HepG2 (cell line): ENCODE measurements around the gene CDC6. TPM values are rescaled to one million over a fixed set of nuclear protein-coding genes. Genes with fewer than 3 reads are reported as not detected.

Experiments
- ATAC-seq: fragments of 200-7000 bp; cut with Tn5 transposase; 3 replicates; pipeline ENCODE4 v1.9.1; 2020; ENCODE audit warnings: mild to moderate bottlenecking, moderate library complexity
- BruUV-seq: library from RNA; stranded (reverse); fragments of 400-500 nt; replicated peaks from 2 replicates; lab custom pipeline; 2021; lab: Mats Ljungman, UMichigan
- CTCF ChIA-PET: fragments of 300-600 bp; formaldehyde crosslinking; extraction: SDS; loops from one replicate; lab custom pipeline; 2021; ENCODE audit warnings: low total read pairs, inconsistent platforms, low intra/inter-chr PET ratio; lab: Yijun Ruan, JAX
- POLR2A ChIA-PET: fragments of 350-600 bp; sonication (Branson Sonifier 250); formaldehyde crosslinking; loops from one replicate; lab custom pipeline; 2020; ENCODE audit warnings: antibody characterized with exemption, inconsistent platforms; lab: Yijun Ruan, JAX
- DNase-seq: peaks from one replicate; pipeline ENCODE4 v3.0.0-alpha.2; 2015; ENCODE audit warnings: low spot score
- FAIRE-seq: peaks from 3 replicates; lab custom pipeline; 2011; peaks lifted over from hg19 to GRCh38; lab: Jason Lieb, UNC
- H2AFZ ChIP-seq: one replicate; pipeline ENCODE4 v1.6.1; 2011; ENCODE audit warnings: low read length, inconsistent platforms
- H3K27ac ChIP-seq: fragments of 300-600 bp; 3 replicates; pipeline ENCODE4 v1.8.0; 2011; ENCODE audit warnings: mixed run types, mild to moderate bottlenecking, mixed read lengths, low read length, inconsistent platforms; ENCODE audit not compliant: insufficient read depth; ENCODE audit errors: extremely low read length
- H3K27me3 ChIP-seq, 2 experiments: fragments of 200-600 bp in 1 of 2; 2 replicates in 1 of 2; 3 replicates in 1 of 2; pipeline versions ENCODE4 v1.6.0 to v1.8.0; 2011; ENCODE audit warnings: low read length in 2 of 2, mild to moderate bottlenecking in 2 of 2, moderate library complexity in 2 of 2, inconsistent platforms in 1 of 2; ENCODE audit not compliant: insufficient read depth in 2 of 2, control insufficient read depth in 1 of 2
- H3K36me3 ChIP-seq, 2 experiments: fragments of 200-600 bp in 1 of 2; replicated peaks in 1 of 2; 2 replicates in 1 of 2; 3 replicates in 1 of 2; pipeline versions ENCODE4 v1.5.1 to v1.8.0; 2011; ENCODE audit warnings: low read length in 2 of 2, inconsistent platforms in 1 of 2; ENCODE audit not compliant: insufficient read depth in 2 of 2, control insufficient read depth in 1 of 2
- H3K4me1 ChIP-seq: 2 replicates; pipeline ENCODE4 v1.5.1; 2012; ENCODE audit warnings: low read length, inconsistent platforms; ENCODE audit not compliant: insufficient read depth
- H3K4me2 ChIP-seq: 2 replicates; pipeline ENCODE4 v1.6.0; 2011; ENCODE audit warnings: low read depth, low read length, inconsistent platforms
- H3K4me3 ChIP-seq, 3 experiments: fragments of 200-600 bp in 1 of 3; sonication (generic), shearing (Covaris generic) in 1 of 3; replicated peaks in 1 of 3; 2 replicates each; pipeline ENCODE4 v1.5.1; 2011 to 2016; ENCODE audit warnings: low read length in 3 of 3, inconsistent platforms in 2 of 3, low read depth in 2 of 3, mild to moderate bottlenecking in 2 of 3, control low read depth in 1 of 3, mixed read lengths in 1 of 3; ENCODE audit not compliant: insufficient read depth in 1 of 3
- H3K79me2 ChIP-seq: one replicate; pipeline ENCODE4 v1.6.1; 2011; ENCODE audit warnings: low read length, inconsistent platforms; ENCODE audit not compliant: insufficient read depth
- H3K9ac ChIP-seq: 2 replicates; pipeline ENCODE4 v1.6.0; 2011; ENCODE audit warnings: mild to moderate bottlenecking, low read depth, low read length, inconsistent platforms; ENCODE audit not compliant: insufficient read depth
- H3K9me3 ChIP-seq: 2 replicates; pipeline ENCODE4 v1.5.1; 2012; ENCODE audit warnings: mild to moderate bottlenecking, low read length
- H4K20me1 ChIP-seq: 2 replicates; pipeline ENCODE4 v1.6.0; 2011; ENCODE audit warnings: inconsistent platforms, mild to moderate bottlenecking, low read length, moderate library complexity; ENCODE audit not compliant: insufficient read depth
- KMT2A ChIP-seq: sonication (generic); formaldehyde crosslinking; IDR thresholded peaks from 2 replicates; pipeline ENCODE4 v1.4.0; 2020; ENCODE audit warnings: missing genetic modification reagents
- MIER2 ChIP-seq: IDR thresholded peaks from 2 replicates; pipeline ENCODE4 v1.6.1; 2016; ENCODE audit warnings: missing biosample characterization, missing genetic modification reagents
- ZC3H4 ChIP-seq: sonication (generic); formaldehyde crosslinking; IDR thresholded peaks from 2 replicates; pipeline ENCODE4 v1.4.0; 2020; ENCODE audit warnings: missing genetic modification reagents, borderline replicate concordance
- ZZZ3 ChIP-seq: sonication (generic); formaldehyde crosslinking; IDR thresholded peaks from 2 replicates; pipeline ENCODE4 v1.4.0; 2020; ENCODE audit warnings: missing genetic modification reagents, mild to moderate bottlenecking, borderline replicate concordance
- WGBS: methylation state at CpG from one replicate; pipeline ENCODE4 v1.1.6; 2017; ENCODE audit warnings: low lambda C conversion rate; 5-methylcytosine and 5-hydroxymethylcytosine counted together
- in situ Hi-C: cut with HindIII; loops from 2 replicates; pipeline ENCODE4 v1.10.0; 2017; ENCODE audit warnings: low pct_unique_long_range_greater_than_20kb; ENCODE audit not compliant: extremely low pct_ligation_motif_present
- intact Hi-C: fragments of 100-400 bp; cut with micrococcal nuclease; formaldehyde crosslinking; loops from one replicate; pipeline ENCODE4 v1.10.0; 2022; ENCODE audit not compliant: unreplicated experiment
- polyA plus RNA-seq, 8 experiments: library from polyadenylated mRNA; depleted of rRNA in 3 of 8; stranded (reverse) in 7 of 8; unstranded in 1 of 8; fragments of >200 nt; fragmentation: Illumina TruSeq in 4 of 8; extraction: Trizol in 4 of 8; gene quantifications; 2 replicates each; pipeline versions ENCODE4 v1.2.1 to v1.2.3, GENCODE V29; 2011 to 2016; ENCODE audit warnings: low read depth in 4 of 8, missing spikeins in 1 of 8, mixed read lengths in 1 of 8; ENCODE audit not compliant: insufficient read depth in 1 of 8
- total RNA-seq, 5 experiments: library from RNA; depleted of rRNA; stranded (reverse); fragments of >200 nt; fragmentation: Illumina TruSeq; extraction: Trizol; gene quantifications; 2 replicates each; pipeline ENCODE4 v1.2.3, GENCODE V29; 2016; ENCODE audit warnings: low read depth in 1 of 5

The CDC6 gene
- total and polyA plus RNA-seq, 2 of the 13 experiments (the other 11 are each of a cell fraction or from before 2014, with no cell fraction given) = 17.4 to 114 TPM

DNA sequence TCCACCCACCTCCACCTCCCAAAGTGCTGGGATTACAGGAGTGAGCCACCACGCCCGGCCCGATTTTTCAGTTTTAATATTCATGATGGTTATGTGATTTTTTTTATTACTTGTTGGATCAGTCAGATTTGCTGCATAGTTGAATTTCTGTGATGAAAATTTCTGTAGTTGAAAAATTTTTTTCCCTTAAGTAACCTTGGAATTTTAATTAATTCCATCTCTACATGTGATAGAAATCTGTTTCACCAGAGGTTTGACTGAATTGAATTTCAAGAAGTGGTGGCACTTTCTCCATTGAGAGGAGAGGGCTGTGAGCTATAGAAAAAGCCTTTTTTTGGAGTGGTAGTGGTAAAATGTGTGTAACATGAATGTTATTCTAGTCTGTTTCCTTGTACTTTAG, 43.9 kb upstream of the CDC6 start:
- no peaks in the 10 kb centered on the region for H4K20me1 ChIP-seq

DNA sequence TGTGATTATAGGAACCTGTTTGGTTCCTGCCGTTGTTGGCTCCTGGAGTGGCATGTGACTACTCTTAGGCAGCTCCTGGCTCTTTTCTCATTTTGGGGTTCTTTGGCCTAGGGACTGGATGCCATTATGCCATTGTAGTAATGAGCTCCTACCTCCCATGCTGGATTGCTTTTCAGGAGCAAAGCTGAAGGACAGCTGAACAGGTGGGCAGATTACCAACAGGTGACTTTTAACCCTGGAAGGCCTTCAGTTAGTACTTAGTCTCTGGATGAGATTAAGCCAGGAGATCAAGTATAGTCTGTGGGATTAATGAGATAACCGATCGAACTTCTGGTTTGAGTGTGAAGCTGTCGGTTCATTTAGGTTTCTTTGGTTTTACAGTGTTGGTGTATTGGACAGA, 43.4 kb upstream of the CDC6 start:
- Histone ChIP-seq H3K27ac (no peak overlapping the region), H4K20me1 (no peaks in the 10 kb centered on the region), H3K4me3 (no peak overlapping the region), H3K4me1 (no peaks in the 10 kb centered on the region), H3K79me2 (peaks cover 68% of the 10 kb centered on the region), H3K9ac (no peak overlapping the region), H2AFZ (no peak overlapping the region), H3K4me2 (no peak overlapping the region), H3K9me3 (no peaks in the 10 kb centered on the region), H3K27me3 (no peaks in the 10 kb centered on the region), H3K36me3 (peaks cover 3 to 6% of the 10 kb centered on the region in 2 experiments; a peak in 4 of 5 replicates)
- WGBS = 99% methylated on average over 4 of the region's 4 CpGs
- no peak for TF ChIP-seq KMT2A (CRISPR knock-in tag)
- no peak for DNase-seq
- intact Hi-C loops (no loop called here), in situ Hi-C loops (no loop called here)
- no peak for FAIRE-seq
- POLR2A ChIA-PET = interaction anchor here (1.6 kb wide), 1 partner anchor 26 kb away, joined by 5 read pairs; the partner anchor contains the start of gene WIPF2
- no TSS peak for BruUV-seq
- no peak for ATAC-seq
- CTCF ChIA-PET = no interaction called here

More for the DNA sequence above, 43.9 kb upstream of the CDC6 start:
- in situ Hi-C loops (no loop called here), intact Hi-C loops (no loop called here)
- no peak overlapping the region for H3K4me3 ChIP-seq
- no peak overlapping the region for H2AFZ ChIP-seq
- H3K36me3 ChIP-seq = peaks cover 3 to 6% of the 10 kb centered on the region in 2 experiments; a peak in 4 of 5 replicates
- ChIA-PET CTCF (no interaction called here), POLR2A (interaction anchor here (1.6 kb wide), 1 partner anchor 25 kb away, joined by 5 read pairs; the partner anchor contains the start of gene WIPF2)
- no TSS peak for BruUV-seq
- H3K79me2 ChIP-seq = peaks cover 64% of the 10 kb centered on the region
- H3K9me3 ChIP-seq = no peaks in the 10 kb centered on the region
- FAIRE-seq (no peak), ATAC-seq (no peak), DNase-seq (no peak)
- H3K4me1 ChIP-seq = no peaks in the 10 kb centered on the region
- TF ChIP-seq MIER2 (CRISPR knock-in tag) = no peak
- TF ChIP-seq ZC3H4 (CRISPR knock-in tag) = no peak
- TF ChIP-seq ZZZ3 (CRISPR knock-in tag) = no peak
- H3K4me2 ChIP-seq = no peak overlapping the region
- no peak overlapping the region for H3K27ac ChIP-seq
- H3K9ac ChIP-seq = no peak overlapping the region
- H3K27me3 ChIP-seq = no peaks in the 10 kb centered on the region
- 99% methylated on average over 3 of the region's 3 CpGs for WGBS
